ENCODE data around the gene CACNG3.

The CACNG3 gene

DNA sequence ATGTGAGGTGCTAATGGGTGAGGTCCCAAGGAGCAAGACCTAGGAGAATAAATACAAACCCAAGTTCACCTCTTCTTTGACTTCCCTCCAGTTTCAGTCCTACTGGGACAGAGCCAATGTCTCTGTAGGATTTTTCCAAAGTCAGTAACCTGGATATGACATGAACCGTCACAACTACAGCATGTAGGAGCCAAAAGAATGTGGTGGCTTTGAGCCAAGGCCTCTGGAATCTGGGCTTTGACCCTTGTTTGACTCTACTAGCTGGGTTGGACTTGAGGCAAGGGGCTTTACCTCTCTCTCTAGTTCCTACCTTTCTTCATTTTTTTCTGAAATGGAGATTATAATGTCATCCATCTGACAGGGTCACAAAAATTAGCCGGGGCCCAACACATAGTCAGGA, 91.4 kb downstream of the CACNG3 start:
- no peak overlapping the region for H3K9ac ChIP-seq (ENCODE audit: low read depth in 1 of 2, low read length in 2 of 2)
- H3K4me3 ChIP-seq (ENCODE audit: low read length in 2 of 2) = no peak overlapping the region
- H3K9me3 ChIP-seq (ENCODE audit: control insufficient read depth in 2 of 2, low read length in 2 of 2) = no peaks in the 10 kb centered on the region
- no peaks in the 10 kb centered on the region for H3K4me1 ChIP-seq (ENCODE audit: control insufficient read depth in 2 of 2, insufficient read depth in 2 of 2, low read length in 2 of 2)
- H3K27me3 ChIP-seq (ENCODE audit: control insufficient read depth in 2 of 2, insufficient read depth in 2 of 2, low read length in 2 of 2) = no peaks in the 10 kb centered on the region
- H3K36me3 ChIP-seq (ENCODE audit: control insufficient read depth in 2 of 2, insufficient read depth in 2 of 2, low read length in 2 of 2) = no peaks in the 10 kb centered on the region
- no peak overlapping the region for H3K27ac ChIP-seq (ENCODE audit: low read depth in 2 of 2, low read length in 2 of 2)

- Histone ChIP-seq H3K4me3 (ENCODE audit: low read length in 2 of 2) (no peak overlapping the region), H3K9ac (ENCODE audit: low read depth in 1 of 2, low read length in 2 of 2) (no peak overlapping the region), H3K27me3 (ENCODE audit: control insufficient read depth in 2 of 2, insufficient read depth in 2 of 2, low read length in 2 of 2) (no peaks in the 10 kb centered on the region), H3K36me3 (ENCODE audit: control insufficient read depth in 2 of 2, insufficient read depth in 2 of 2, low read length in 2 of 2) (no peaks in the 10 kb centered on the region), H3K4me1 (ENCODE audit: control insufficient read depth in 2 of 2, insufficient read depth in 2 of 2, low read length in 2 of 2) (no peaks in the 10 kb centered on the region), H3K9me3 (ENCODE audit: control insufficient read depth in 2 of 2, low read length in 2 of 2) (no peaks in the 10 kb centered on the region), H3K27ac (ENCODE audit: low read depth in 2 of 2, low read length in 2 of 2) (no peak overlapping the region)
Measured at GRCh38 chr16:24348545-24349290, 92.6 kb downstream of the CACNG3 start.

DNA sequence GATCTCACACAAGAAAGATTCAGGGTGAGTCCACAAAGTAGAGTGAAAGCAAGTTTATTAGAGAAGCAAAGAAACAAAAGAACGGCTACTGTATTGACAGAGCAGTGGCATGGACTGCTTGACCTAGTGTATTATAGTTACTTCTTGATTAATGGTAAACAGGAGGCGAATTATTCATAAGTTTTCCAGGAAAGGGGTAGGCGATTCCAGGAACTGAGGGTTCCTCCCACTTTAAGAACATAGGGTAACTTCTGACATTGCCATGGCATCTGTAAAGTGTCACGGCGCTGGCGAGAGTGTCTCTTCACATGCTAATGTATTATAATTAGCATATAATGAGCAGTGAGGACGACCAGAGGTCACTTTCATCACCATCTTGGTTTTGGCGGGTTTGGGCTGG, 93.2 kb downstream of the CACNG3 start:
- Histone ChIP-seq H3K9me3 (ENCODE audit: control insufficient read depth in 2 of 2, low read length in 2 of 2) (no peaks in the 10 kb centered on the region), H3K4me1 (ENCODE audit: control insufficient read depth in 2 of 2, insufficient read depth in 2 of 2, low read length in 2 of 2) (no peaks in the 10 kb centered on the region), H3K9ac (ENCODE audit: low read depth in 1 of 2, low read length in 2 of 2) (no peak overlapping the region), H3K4me3 (ENCODE audit: low read length in 2 of 2) (no peak overlapping the region), H3K36me3 (ENCODE audit: control insufficient read depth in 2 of 2, insufficient read depth in 2 of 2, low read length in 2 of 2) (no peaks in the 10 kb centered on the region), H3K27ac (ENCODE audit: low read depth in 2 of 2, low read length in 2 of 2) (no peak overlapping the region), H3K27me3 (ENCODE audit: control insufficient read depth in 2 of 2, insufficient read depth in 2 of 2, low read length in 2 of 2) (no peaks in the 10 kb centered on the region)

GRCh38 chr16:24352746-24353145, 96.6 kb downstream of the CACNG3 start:
- no peaks in the 10 kb centered on the region for H3K36me3 ChIP-seq (ENCODE audit: control insufficient read depth in 2 of 2, insufficient read depth in 2 of 2, low read length in 2 of 2)
- no peak overlapping the region for H3K4me3 ChIP-seq (ENCODE audit: low read length in 2 of 2)
- no peak overlapping the region for H3K9ac ChIP-seq (ENCODE audit: low read depth in 1 of 2, low read length in 2 of 2)
- H3K27ac ChIP-seq (ENCODE audit: low read depth in 2 of 2, low read length in 2 of 2) = no peak overlapping the region
- H3K27me3 ChIP-seq (ENCODE audit: control insufficient read depth in 2 of 2, insufficient read depth in 2 of 2, low read length in 2 of 2) = no peaks in the 10 kb centered on the region
- no peaks in the 10 kb centered on the region for H3K9me3 ChIP-seq (ENCODE audit: control insufficient read depth in 2 of 2, low read length in 2 of 2)
- H3K4me1 ChIP-seq (ENCODE audit: control insufficient read depth in 2 of 2, insufficient read depth in 2 of 2, low read length in 2 of 2) = no peaks in the 10 kb centered on the region

GRCh38 chr16:24353622-24354021, 97.5 kb downstream of the CACNG3 start:
- H3K4me3 ChIP-seq (ENCODE audit: low read length in 2 of 2) = no peak overlapping the region
- H3K4me1 ChIP-seq (ENCODE audit: control insufficient read depth in 2 of 2, insufficient read depth in 2 of 2, low read length in 2 of 2) = no peaks in the 10 kb centered on the region
- no peaks in the 10 kb centered on the region for H3K9me3 ChIP-seq (ENCODE audit: control insufficient read depth in 2 of 2, low read length in 2 of 2)
- no peak overlapping the region for H3K27ac ChIP-seq (ENCODE audit: low read depth in 2 of 2, low read length in 2 of 2)
- no peaks in the 10 kb centered on the region for H3K36me3 ChIP-seq (ENCODE audit: control insufficient read depth in 2 of 2, insufficient read depth in 2 of 2, low read length in 2 of 2)
- H3K27me3 ChIP-seq (ENCODE audit: control insufficient read depth in 2 of 2, insufficient read depth in 2 of 2, low read length in 2 of 2) = no peaks in the 10 kb centered on the region
- H3K9ac ChIP-seq (ENCODE audit: low read depth in 1 of 2, low read length in 2 of 2) = no peak overlapping the region

DNA sequence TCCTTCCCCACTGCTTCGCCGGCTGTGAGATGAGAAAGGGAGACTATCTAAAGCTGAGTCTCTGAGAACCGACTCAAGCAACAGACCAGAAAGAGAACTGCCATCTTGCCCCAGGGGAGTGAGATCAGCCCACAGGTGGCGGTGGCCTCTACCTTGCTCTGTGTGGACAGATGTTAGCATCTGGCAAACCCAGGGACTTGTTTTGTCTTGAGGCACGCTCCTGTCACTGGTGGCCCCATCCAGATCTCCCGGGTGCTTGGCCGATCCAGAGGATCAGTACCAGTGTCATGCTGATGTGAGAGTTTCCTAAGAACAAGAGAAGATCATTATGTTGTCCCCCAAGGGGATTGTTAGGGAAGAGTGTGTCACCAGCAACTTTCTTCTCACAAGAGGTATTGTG, 101.4 kb downstream of the CACNG3 start:
- H3K27me3 ChIP-seq (ENCODE audit: control insufficient read depth in 2 of 2, insufficient read depth in 2 of 2, low read length in 2 of 2) = no peaks in the 10 kb centered on the region
- no peaks in the 10 kb centered on the region for H3K36me3 ChIP-seq (ENCODE audit: control insufficient read depth in 2 of 2, insufficient read depth in 2 of 2, low read length in 2 of 2)
- no peak overlapping the region for H3K9ac ChIP-seq (ENCODE audit: low read depth in 1 of 2, low read length in 2 of 2)
- H3K9me3 ChIP-seq (ENCODE audit: control insufficient read depth in 2 of 2, low read length in 2 of 2) = no peaks in the 10 kb centered on the region
- no peaks in the 10 kb centered on the region for H3K4me1 ChIP-seq (ENCODE audit: control insufficient read depth in 2 of 2, insufficient read depth in 2 of 2, low read length in 2 of 2)
- no peak overlapping the region for H3K4me3 ChIP-seq (ENCODE audit: low read length in 2 of 2)
- no peak overlapping the region for H3K27ac ChIP-seq (ENCODE audit: low read depth in 2 of 2, low read length in 2 of 2)

GRCh38 chr16:24358117-24358516, 102.0 kb downstream of the CACNG3 start:
- H3K9ac ChIP-seq (ENCODE audit: low read depth in 1 of 2, low read length in 2 of 2) = no peak overlapping the region
- H3K4me3 ChIP-seq (ENCODE audit: low read length in 2 of 2) = no peak overlapping the region
- no peaks in the 10 kb centered on the region for H3K36me3 ChIP-seq (ENCODE audit: control insufficient read depth in 2 of 2, insufficient read depth in 2 of 2, low read length in 2 of 2)
- H3K27ac ChIP-seq (ENCODE audit: low read depth in 2 of 2, low read length in 2 of 2) = no peak overlapping the region
- H3K4me1 ChIP-seq (ENCODE audit: control insufficient read depth in 2 of 2, insufficient read depth in 2 of 2, low read length in 2 of 2) = no peaks in the 10 kb centered on the region
- no peaks in the 10 kb centered on the region for H3K27me3 ChIP-seq (ENCODE audit: control insufficient read depth in 2 of 2, insufficient read depth in 2 of 2, low read length in 2 of 2)
- H3K9me3 ChIP-seq (ENCODE audit: control insufficient read depth in 2 of 2, low read length in 2 of 2) = no peaks in the 10 kb centered on the region

DNA sequence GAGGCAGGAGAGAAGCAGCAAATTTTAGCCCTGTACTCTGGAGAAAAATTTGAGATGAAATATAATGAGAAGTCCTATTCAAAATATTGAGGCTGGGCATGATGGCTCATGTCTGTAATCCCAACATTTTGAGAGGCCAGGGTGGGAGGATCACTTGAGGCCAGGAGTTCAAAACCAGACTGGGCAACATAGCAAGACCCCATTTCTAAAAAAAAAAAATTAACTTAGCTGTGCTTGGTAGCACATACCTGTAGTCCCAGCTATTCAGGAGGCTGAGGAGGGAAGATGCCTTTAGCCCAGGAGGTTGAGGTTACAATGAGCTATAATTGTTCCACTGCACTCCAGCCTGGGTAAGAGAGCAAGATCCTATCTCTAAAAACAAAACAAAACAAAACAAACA, 103.4 kb downstream of the CACNG3 start:
- H3K27me3 ChIP-seq (ENCODE audit: control insufficient read depth in 2 of 2, insufficient read depth in 2 of 2, low read length in 2 of 2) = no peaks in the 10 kb centered on the region
- no peaks in the 10 kb centered on the region for H3K4me1 ChIP-seq (ENCODE audit: control insufficient read depth in 2 of 2, insufficient read depth in 2 of 2, low read length in 2 of 2)
- H3K36me3 ChIP-seq (ENCODE audit: control insufficient read depth in 2 of 2, insufficient read depth in 2 of 2, low read length in 2 of 2) = no peaks in the 10 kb centered on the region
- no peak overlapping the region for H3K9ac ChIP-seq (ENCODE audit: low read depth in 1 of 2, low read length in 2 of 2)
- no peak overlapping the region for H3K27ac ChIP-seq (ENCODE audit: low read depth in 2 of 2, low read length in 2 of 2)
- no peaks in the 10 kb centered on the region for H3K9me3 ChIP-seq (ENCODE audit: control insufficient read depth in 2 of 2, low read length in 2 of 2)
- no peak overlapping the region for H3K4me3 ChIP-seq (ENCODE audit: low read length in 2 of 2)

GRCh38 chr16:24360936-24361335, 104.8 kb downstream of the CACNG3 start:
- no peak overlapping the region for H3K9ac ChIP-seq (ENCODE audit: low read depth in 1 of 2, low read length in 2 of 2)
- H3K27me3 ChIP-seq (ENCODE audit: control insufficient read depth in 2 of 2, insufficient read depth in 2 of 2, low read length in 2 of 2) = no peaks in the 10 kb centered on the region
- no peaks in the 10 kb centered on the region for H3K9me3 ChIP-seq (ENCODE audit: control insufficient read depth in 2 of 2, low read length in 2 of 2)
- no peak overlapping the region for H3K4me3 ChIP-seq (ENCODE audit: low read length in 2 of 2)
- no peaks in the 10 kb centered on the region for H3K36me3 ChIP-seq (ENCODE audit: control insufficient read depth in 2 of 2, insufficient read depth in 2 of 2, low read length in 2 of 2)
- H3K27ac ChIP-seq (ENCODE audit: low read depth in 2 of 2, low read length in 2 of 2) = no peak overlapping the region
- H3K4me1 ChIP-seq (ENCODE audit: control insufficient read depth in 2 of 2, insufficient read depth in 2 of 2, low read length in 2 of 2) = no peaks in the 10 kb centered on the region

- Histone ChIP-seq H3K9ac (ENCODE audit: low read depth in 1 of 2, low read length in 2 of 2) (no peak overlapping the region), H3K36me3 (ENCODE audit: control insufficient read depth in 2 of 2, insufficient read depth in 2 of 2, low read length in 2 of 2) (no peaks in the 10 kb centered on the region), H3K9me3 (ENCODE audit: control insufficient read depth in 2 of 2, low read length in 2 of 2) (no peaks in the 10 kb centered on the region), H3K4me1 (ENCODE audit: control insufficient read depth in 2 of 2, insufficient read depth in 2 of 2, low read length in 2 of 2) (no peaks in the 10 kb centered on the region), H3K27me3 (ENCODE audit: control insufficient read depth in 2 of 2, insufficient read depth in 2 of 2, low read length in 2 of 2) (no peaks in the 10 kb centered on the region), H3K27ac (ENCODE audit: low read depth in 2 of 2, low read length in 2 of 2) (no peak overlapping the region), H3K4me3 (ENCODE audit: low read length in 2 of 2) (no peak overlapping the region)
Measured at GRCh38 chr16:24364596-24364995, 108.5 kb downstream of the CACNG3 start.
